IMR-90 (cell line): ENCODE data around the gene SNTG2. TPM values are rescaled to one million over a fixed set of nuclear protein-coding genes. Genes with fewer than 3 reads are reported as not detected.

Experiments
- ATAC-seq: fragments of 200-7000 bp; cut with Tn5 transposase; 2 replicates; pipeline ENCODE4 v1.9.1; 2020; ENCODE audit warnings: low read depth, mild to moderate bottlenecking, moderate library complexity
- BruUV-seq: library from RNA; stranded (reverse); fragments of 400-500 nt; replicated peaks from 2 replicates; lab custom pipeline; 2021; lab: Mats Ljungman, UMichigan
- CTCF ChIA-PET: fragments of 300-600 bp; formaldehyde crosslinking; extraction: SDS; loops from one replicate; lab custom pipeline; 2021; ENCODE audit warnings: antibody characterized with exemption; lab: Yijun Ruan, JAX
- POLR2A ChIA-PET: fragments of 300-600 bp; sonication (Branson Sonifier 250); formaldehyde crosslinking; loops from one replicate; lab custom pipeline; 2022; ENCODE audit warnings: antibody characterized with exemption; ENCODE audit not compliant: unreplicated experiment; lab: Charles Lee
- DNase-seq: peaks from one replicate; pipeline ENCODE4 v3.0.0; 2013
- H2AFZ ChIP-seq: replicated peaks from 2 replicates; pipeline ENCODE3; 2013; ENCODE audit warnings: low read length, mild to moderate bottlenecking; ENCODE audit not compliant: poor library complexity
- H2AK5ac ChIP-seq: 2 replicates; pipeline ENCODE4 v1.6.1; 2013; ENCODE audit warnings: low read depth, low read length, inconsistent platforms
- H2AK9ac ChIP-seq: replicated peaks from 2 replicates; pipeline ENCODE3; 2013; ENCODE audit warnings: mild to moderate bottlenecking, low read depth, low read length, moderate library complexity; ENCODE audit not compliant: poor library complexity
- H2BK120ac ChIP-seq: 2 replicates; pipeline ENCODE4 v1.6.1; 2013; ENCODE audit warnings: low read depth, low read length, inconsistent platforms
- H2BK15ac ChIP-seq: 3 replicates; pipeline ENCODE4 v1.6.1; 2013; ENCODE audit warnings: low read depth, low read length, inconsistent platforms
- H2BK20ac ChIP-seq: 2 replicates; pipeline ENCODE4 v1.6.1; 2013; ENCODE audit warnings: low read depth, mild to moderate bottlenecking, inconsistent platforms, low read length, moderate library complexity
- H2BK5ac ChIP-seq: 2 replicates; pipeline ENCODE4 v1.6.1; 2013; ENCODE audit warnings: mild to moderate bottlenecking, low read depth, low read length, inconsistent platforms; ENCODE audit not compliant: poor library complexity, severe bottlenecking
- H3K14ac ChIP-seq: replicated peaks from 2 replicates; pipeline ENCODE4 v1.6.1; 2013; ENCODE audit warnings: low read depth, low read length, inconsistent platforms
- H3K18ac ChIP-seq: 2 replicates; pipeline ENCODE4 v1.6.1; 2013; ENCODE audit warnings: low read depth, low read length, control low read depth
- H3K23ac ChIP-seq: 2 replicates; pipeline ENCODE4 v1.6.1; 2013; ENCODE audit warnings: low read depth, low read length, inconsistent platforms
- H3K27ac ChIP-seq: 2 replicates; pipeline ENCODE4 v1.5.1; 2013; ENCODE audit warnings: mild to moderate bottlenecking, control low read depth, low read length; ENCODE audit not compliant: insufficient read depth
- H3K27me3 ChIP-seq: 2 replicates; pipeline ENCODE4 v1.6.1; 2013; ENCODE audit warnings: low read length; ENCODE audit not compliant: control insufficient read depth, insufficient read depth
- H3K36me3 ChIP-seq: 2 replicates; pipeline ENCODE4 v1.6.1; 2013; ENCODE audit warnings: low read length, mixed read lengths; ENCODE audit not compliant: control insufficient read depth, insufficient read depth
- H3K4ac ChIP-seq: 2 replicates; pipeline ENCODE4 v1.6.1; 2013; ENCODE audit warnings: low read depth, low read length, inconsistent platforms
- H3K4me1 ChIP-seq: 2 replicates; pipeline ENCODE4 v1.6.1; 2013; ENCODE audit warnings: low read length, mixed read lengths; ENCODE audit not compliant: control insufficient read depth, insufficient read depth
- H3K4me2 ChIP-seq: 2 replicates; pipeline ENCODE4 v1.6.1; 2013; ENCODE audit warnings: low read depth, mild to moderate bottlenecking, control low read depth, low read length, moderate library complexity
- H3K4me3 ChIP-seq: 2 replicates; pipeline ENCODE4 v1.5.1; 2013; ENCODE audit warnings: low read depth, mild to moderate bottlenecking, control low read depth, low read length, moderate library complexity; ENCODE audit not compliant: insufficient read depth
- H3K56ac ChIP-seq: 2 replicates; pipeline ENCODE4 v1.6.1; 2013; ENCODE audit warnings: low read length, inconsistent platforms; ENCODE audit not compliant: insufficient read depth; ENCODE audit errors: extremely low read depth
- H3K79me1 ChIP-seq, 2 experiments: 2 replicates each; pipeline ENCODE4 v1.6.1; 2013; ENCODE audit warnings: low read length in 2 of 2, inconsistent platforms in 1 of 2, low read depth in 1 of 2
- H3K9ac ChIP-seq: 2 replicates; pipeline ENCODE4 v1.6.1; 2013; ENCODE audit warnings: low read depth, low read length, control low read depth
- H3K9me1 ChIP-seq: 2 replicates; pipeline ENCODE4 v1.6.1; 2013; ENCODE audit warnings: low read length, inconsistent platforms; ENCODE audit not compliant: insufficient read depth
- H3K9me3 ChIP-seq: 2 replicates; pipeline ENCODE4 v1.6.1; 2013; ENCODE audit warnings: low read length; ENCODE audit not compliant: control insufficient read depth, insufficient read depth
- H4K20me1 ChIP-seq: 2 replicates; pipeline ENCODE4 v1.6.1; 2013; ENCODE audit warnings: low read length, inconsistent platforms; ENCODE audit not compliant: insufficient read depth
- H4K5ac ChIP-seq: 2 replicates; pipeline ENCODE4 v1.6.1; 2013; ENCODE audit warnings: mild to moderate bottlenecking, low read depth, low read length, control low read depth
- H4K8ac ChIP-seq, 2 experiments: 2 replicates each; pipeline ENCODE4 v1.6.1; 2013; ENCODE audit warnings: low read depth in 2 of 2, low read length in 2 of 2, control low read depth in 1 of 2, inconsistent platforms in 1 of 2
- H4K91ac ChIP-seq: 2 replicates; pipeline ENCODE4 v1.6.1; 2013; ENCODE audit warnings: low read depth, low read length, inconsistent platforms; ENCODE audit not compliant: insufficient read depth
- NFE2L2 ChIP-seq: fragments of 150-350 bp; IDR thresholded peaks from 2 replicates; pipeline ENCODE4 v1.6.1; 2016; ENCODE audit warnings: low read depth, mild to moderate bottlenecking, low read length
- WGBS, 2 experiments: methylation state at CpG; one replicate each; pipeline versions ENCODE4 v1.1.5 to v1.1.7; 2013; ENCODE audit warnings: missing lambda C conversion rate in 2 of 2; ENCODE audit not compliant: insufficient read length in 1 of 2; ENCODE audit errors: extremely low coverage in 2 of 2; 5-methylcytosine and 5-hydroxymethylcytosine counted together
- dilution Hi-C: fragments of 300-500 bp; cut with HindIII; formaldehyde crosslinking; loops from one replicate; pipeline ENCODE4 v1.14.3; 2018; ENCODE audit warnings: low sequenced_read_pairs; ENCODE audit not compliant: unreplicated experiment
- in situ Hi-C: fragments of 300-500 bp; cut with MboI; formaldehyde crosslinking; loops from 3 replicates; pipeline ENCODE4 v1.14.3; 2019; ENCODE audit warnings: low sequenced_read_pairs, inconsistent platforms, mixed read lengths
- intact Hi-C: fragments of 100-400 bp; cut with micrococcal nuclease; formaldehyde crosslinking; loops from 2 replicates; pipeline ENCODE4 v1.10.0; 2022
- polyA plus RNA-seq, 3 experiments: library from polyadenylated mRNA; depleted of rRNA; stranded (reverse); fragments of >200 nt; gene quantifications; 2 replicates each; pipeline ENCODE4 v1.2.3, GENCODE V29; 2012; ENCODE audit warnings: low replicate concordance in 1 of 3
- total RNA-seq: library from RNA; depleted of rRNA; stranded (reverse); fragments of >200 nt; gene quantifications from 2 replicates; pipeline ENCODE4 v1.2.3, GENCODE V29; 2012

The SNTG2 gene
- total and polyA plus RNA-seq, 2 of the 4 experiments (the other 2 are of a cell fraction), result under 0.01 to 0.17 TPM

DNA sequence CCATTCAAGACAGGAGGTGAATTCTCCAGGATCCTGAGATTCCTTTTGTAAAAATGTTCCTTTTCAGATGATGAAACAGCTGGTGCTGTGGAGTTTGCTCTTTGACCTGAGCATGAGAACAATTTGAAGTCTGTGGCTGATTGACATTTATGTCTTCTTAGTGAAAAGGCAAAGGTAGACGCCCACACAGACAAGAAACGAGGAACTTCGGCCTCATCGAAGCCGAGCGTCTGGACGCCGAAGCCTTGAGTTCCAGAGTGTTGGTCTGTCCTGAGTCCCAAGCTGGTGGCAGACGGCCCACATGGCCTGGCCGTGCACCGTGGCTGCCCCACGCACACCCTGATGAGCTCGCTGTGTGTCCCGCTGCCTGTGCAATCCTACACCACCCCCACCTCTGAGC lies 20.7 kb upstream of the SNTG2 start:
- H2AFZ ChIP-seq, result no peak overlapping the region
- H3K36me3 ChIP-seq, result no peaks in the 10 kb centered on the region
- no peak overlapping the region for H3K4me2 ChIP-seq
- H3K27ac ChIP-seq, result no peak overlapping the region
- no peak overlapping the region for H2BK15ac ChIP-seq
- H2AK5ac ChIP-seq, result no peak overlapping the region
- TF ChIP-seq NFE2L2, result no peak
- WGBS, 2 experiments, result 60% methylated on average over 4 of the region's 14 CpGs; no CpG with 5 or more reads in 1 of the 2 experiments
- no peak overlapping the region for H3K18ac ChIP-seq
- no peak overlapping the region for H2BK5ac ChIP-seq
- dilution Hi-C loops (no loop called here), intact Hi-C loops (no loop called here), in situ Hi-C loops (loop anchor here (25.0 kb wide), 1 partner anchor 907 kb away; no protein-coding TSS in a partner anchor)
- H3K56ac ChIP-seq, result no peak overlapping the region
- no peak overlapping the region for H3K23ac ChIP-seq
- H3K4me3 ChIP-seq, result no peak overlapping the region
- no peaks in the 10 kb centered on the region for H4K20me1 ChIP-seq
- H3K27me3 ChIP-seq, result no peaks in the 10 kb centered on the region
- H3K4ac ChIP-seq, result no peak overlapping the region
- H3K4me1 ChIP-seq, result no peaks in the 10 kb centered on the region
- H2BK120ac ChIP-seq, result no peak overlapping the region
- H4K91ac ChIP-seq, result no peak overlapping the region
- CTCF ChIA-PET, result no interaction called here
- no peaks in the 10 kb centered on the region for H3K9me1 ChIP-seq
- no peak for DNase-seq
- H3K9me3 ChIP-seq, result peaks cover 23% of the 10 kb centered on the region
- H4K5ac ChIP-seq, result no peak overlapping the region
- H4K8ac ChIP-seq, result no peak overlapping the region
- no peak overlapping the region for H3K9ac ChIP-seq
- H2AK9ac ChIP-seq, result no peak overlapping the region
- no peaks in the 10 kb centered on the region for H3K79me1 ChIP-seq
- ATAC-seq, result no peak
- POLR2A ChIA-PET, result no interaction called here
- BruUV-seq, result no TSS peak
- H3K14ac ChIP-seq, result no peak overlapping the region
- H2BK20ac ChIP-seq, result no peak overlapping the region
